Esophagus squamous epithelium (tissue), 4 donors: Measurements from ENCODE around the gene STK16.

ENCODE experiments used
- POLR2A ChIP-seq, 4 donors: fragments of 450-650 bp; IDR thresholded peaks; one replicate each; pipeline ENCODE4 v1.6.1; 2017; ENCODE audit warnings: antibody characterized with exemption in 4 of 4, mild to moderate bottlenecking in 4 of 4, moderate library complexity in 3 of 4
- TF ChIP-seq, protein P1 (sequence below), 6 experiments: fragments of 450-650 bp in 4 of 6; fragments of 200-600 bp in 2 of 6; sonication (generic) in 2 of 6; IDR thresholded peaks; one replicate each; pipeline ENCODE4 v1.5.1; 2016 to 2019; ENCODE audit warnings: antibody characterized with exemption in 6 of 6, mild to moderate bottlenecking in 4 of 6, moderate library complexity in 4 of 6

DNA sequence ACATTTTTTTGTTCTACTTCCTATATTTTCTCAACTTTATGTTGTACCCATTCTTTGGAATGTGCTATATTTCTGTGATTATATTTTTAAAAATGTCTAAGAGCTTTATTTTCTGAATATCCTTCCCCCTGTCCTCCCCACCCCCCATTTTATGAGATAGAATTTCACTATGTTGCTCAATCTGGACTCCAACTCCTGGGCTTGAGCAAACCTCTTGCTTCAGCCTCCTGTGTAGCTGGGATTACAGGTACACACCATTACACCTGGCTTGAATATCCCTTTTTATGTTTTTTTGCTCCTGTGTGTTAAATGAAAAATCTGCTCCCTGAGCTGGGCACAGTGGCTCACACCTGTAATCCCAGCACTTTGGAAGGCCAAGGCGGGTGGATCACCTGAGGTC is 47.9 kb upstream of the STK16 start:
- TF ChIP-seq, protein P1, sequence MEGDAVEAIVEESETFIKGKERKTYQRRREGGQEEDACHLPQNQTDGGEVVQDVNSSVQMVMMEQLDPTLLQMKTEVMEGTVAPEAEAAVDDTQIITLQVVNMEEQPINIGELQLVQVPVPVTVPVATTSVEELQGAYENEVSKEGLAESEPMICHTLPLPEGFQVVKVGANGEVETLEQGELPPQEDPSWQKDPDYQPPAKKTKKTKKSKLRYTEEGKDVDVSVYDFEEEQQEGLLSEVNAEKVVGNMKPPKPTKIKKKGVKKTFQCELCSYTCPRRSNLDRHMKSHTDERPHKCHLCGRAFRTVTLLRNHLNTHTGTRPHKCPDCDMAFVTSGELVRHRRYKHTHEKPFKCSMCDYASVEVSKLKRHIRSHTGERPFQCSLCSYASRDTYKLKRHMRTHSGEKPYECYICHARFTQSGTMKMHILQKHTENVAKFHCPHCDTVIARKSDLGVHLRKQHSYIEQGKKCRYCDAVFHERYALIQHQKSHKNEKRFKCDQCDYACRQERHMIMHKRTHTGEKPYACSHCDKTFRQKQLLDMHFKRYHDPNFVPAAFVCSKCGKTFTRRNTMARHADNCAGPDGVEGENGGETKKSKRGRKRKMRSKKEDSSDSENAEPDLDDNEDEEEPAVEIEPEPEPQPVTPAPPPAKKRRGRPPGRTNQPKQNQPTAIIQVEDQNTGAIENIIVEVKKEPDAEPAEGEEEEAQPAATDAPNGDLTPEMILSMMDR (IDR thresholded peaks at IDR 0.05) = no peak
- TF ChIP-seq POLR2A (IDR thresholded peaks at IDR 0.05) = no peak
